MM.1S (cell line): ENCODE measurements around the gene CRYBA2.

Experiments used
- DNase-seq: peaks from one replicate; pipeline ENCODE4 v3.0.0-alpha.2; 2015
- H2AFZ ChIP-seq: fragments of 300-600 bp; sonication (generic); 2 replicates; pipeline ENCODE4 v1.6.0; 2016; ENCODE audit warnings: antibody characterized with exemption, low read length
- H3F3A ChIP-seq: fragments of 300-600 bp; sonication (generic); 2 replicates; pipeline ENCODE4 v1.6.1; 2016; ENCODE audit warnings: mild to moderate bottlenecking, antibody characterized with exemption, low read length, moderate library complexity, mixed read lengths; ENCODE audit not compliant: insufficient read depth
- H3K27ac ChIP-seq: fragments of 300-600 bp; sonication (generic); 2 replicates; pipeline ENCODE4 v1.5.1; 2016; ENCODE audit warnings: mild to moderate bottlenecking, low read length
- H3K27me3 ChIP-seq: fragments of 300-600 bp; sonication (generic); replicated peaks from 2 replicates; pipeline ENCODE4 v1.6.0; 2016; ENCODE audit warnings: low read length; ENCODE audit not compliant: insufficient read depth
- H3K36me3 ChIP-seq: fragments of 300-600 bp; sonication (generic); replicated peaks from 2 replicates; pipeline ENCODE4 v1.6.1; 2016; ENCODE audit warnings: mild to moderate bottlenecking, low read length, mixed read lengths; ENCODE audit not compliant: insufficient read depth
- H3K4me1 ChIP-seq: fragments of 300-600 bp; sonication (generic); 2 replicates; pipeline ENCODE4 v1.6.1; 2016; ENCODE audit warnings: low read length, mixed read lengths
- H3K4me2 ChIP-seq: fragments of 300-600 bp; sonication (generic); 2 replicates; pipeline ENCODE4 v1.6.0; 2016; ENCODE audit warnings: low read depth, low read length
- H3K4me3 ChIP-seq: fragments of 300-600 bp; sonication (generic); 2 replicates; pipeline ENCODE4 v1.5.1; 2016; ENCODE audit warnings: low read length, mixed read lengths
- H3K79me2 ChIP-seq: fragments of 300-600 bp; sonication (generic); 2 replicates; pipeline ENCODE4 v1.6.1; 2016; ENCODE audit warnings: mixed run types, low read length, mixed read lengths
- H3K9ac ChIP-seq: fragments of 300-600 bp; sonication (generic); 2 replicates; pipeline ENCODE4 v1.6.1; 2016; ENCODE audit warnings: low read length, mixed read lengths
- H3K9me2 ChIP-seq: fragments of 300-600 bp; sonication (generic); replicated peaks from 2 replicates; pipeline ENCODE4 v1.6.1; 2016; ENCODE audit warnings: mild to moderate bottlenecking, low read length, mixed read lengths; ENCODE audit not compliant: insufficient read depth
- H3K9me3 ChIP-seq: fragments of 300-600 bp; sonication (generic); replicated peaks from 2 replicates; pipeline ENCODE4 v1.6.1; 2016; ENCODE audit warnings: mild to moderate bottlenecking, low read length, mixed read lengths; ENCODE audit not compliant: insufficient read depth
- H4K20me1 ChIP-seq: fragments of 300-600 bp; sonication (generic); 2 replicates; pipeline ENCODE4 v1.6.1; 2016; ENCODE audit warnings: mild to moderate bottlenecking, low read length, moderate library complexity, mixed read lengths; ENCODE audit not compliant: insufficient read depth
- CTCF ChIP-seq: fragments of 300-600 bp; sonication (generic); IDR thresholded peaks from 2 replicates; pipeline ENCODE4 v1.5.1; 2016; ENCODE audit warnings: antibody characterized with exemption, low read length, mixed read lengths
- EZH2 ChIP-seq: fragments of 300-600 bp; sonication (generic); optimal IDR thresholded peaks from 2 replicates; pipeline ENCODE3; 2017; ENCODE audit warnings: low read depth, mild to moderate bottlenecking, antibody characterized with exemption, low read length, mixed read lengths
- EZH2phosphoT487 ChIP-seq: fragments of 300-600 bp; sonication (generic); IDR thresholded peaks from 2 replicates; pipeline ENCODE4 v1.6.1; 2018; ENCODE audit warnings: antibody characterized with exemption, low read length

Gene CRYBA2

GRCh38 chr2:219018286-219018685 lies 25.1 kb upstream of the CRYBA2 start:
- no peak overlapping the region for H2AFZ ChIP-seq
- H3K36me3 ChIP-seq, result no peaks in the 10 kb centered on the region
- H4K20me1 ChIP-seq, result no peaks in the 10 kb centered on the region
- TF ChIP-seq EZH2 (no peak), CTCF (no peak), EZH2phosphoT487 (no peak)
- H3K9me2 ChIP-seq, result no peaks in the 10 kb centered on the region
- peaks cover 92% of the 10 kb centered on the region for H3K27me3 ChIP-seq
- H3K9ac ChIP-seq, result no peak overlapping the region
- no peak for DNase-seq
- no peaks in the 10 kb centered on the region for H3K9me3 ChIP-seq
- H3K4me2 ChIP-seq, result no peak overlapping the region
- H3F3A ChIP-seq, result no peaks in the 10 kb centered on the region
- no peak overlapping the region for H3K4me3 ChIP-seq
- H3K79me2 ChIP-seq, result no peaks in the 10 kb centered on the region
- H3K4me1 ChIP-seq, result no peaks in the 10 kb centered on the region
- no peak overlapping the region for H3K27ac ChIP-seq

- peaks cover 93% of the 10 kb centered on the region for H3K27me3 ChIP-seq
- peak; percentile 2 for DNase-seq
- H3K27ac ChIP-seq, result no peak overlapping the region
- H3K9ac ChIP-seq, result no peak overlapping the region
- H3K4me3 ChIP-seq, result no peak overlapping the region
- H3K36me3 ChIP-seq, result no peaks in the 10 kb centered on the region
- H3K79me2 ChIP-seq, result no peaks in the 10 kb centered on the region
- H2AFZ ChIP-seq, result no peak overlapping the region
- TF ChIP-seq CTCF (no peak), EZH2phosphoT487 (no peak), EZH2 (no peak)
- no peaks in the 10 kb centered on the region for H3K9me2 ChIP-seq
- H4K20me1 ChIP-seq, result no peaks in the 10 kb centered on the region
- no peaks in the 10 kb centered on the region for H3K4me1 ChIP-seq
- no peaks in the 10 kb centered on the region for H3K9me3 ChIP-seq
- no peak overlapping the region for H3K4me2 ChIP-seq
- no peaks in the 10 kb centered on the region for H3F3A ChIP-seq
These were observed 24.1 kb upstream of the CRYBA2 start for GRCh38 chr2:219017201-219017931.

GRCh38 chr2:219016721-219017120 lies 23.5 kb upstream of the CRYBA2 start:
- H3K27ac ChIP-seq, result no peak overlapping the region
- H3K27me3 ChIP-seq, result peaks cover 89% of the 10 kb centered on the region
- no peaks in the 10 kb centered on the region for H4K20me1 ChIP-seq
- H3K9ac ChIP-seq, result no peak overlapping the region
- H3K36me3 ChIP-seq, result no peaks in the 10 kb centered on the region
- no peaks in the 10 kb centered on the region for H3K79me2 ChIP-seq
- no peaks in the 10 kb centered on the region for H3K9me3 ChIP-seq
- no peaks in the 10 kb centered on the region for H3F3A ChIP-seq
- no peaks in the 10 kb centered on the region for H3K9me2 ChIP-seq
- H3K4me1 ChIP-seq, result no peaks in the 10 kb centered on the region
- no peak overlapping the region for H3K4me3 ChIP-seq
- TF ChIP-seq EZH2 (no peak), CTCF (no peak), EZH2phosphoT487 (no peak)
- no peak overlapping the region for H2AFZ ChIP-seq
- peak; percentile 5 for DNase-seq
- H3K4me2 ChIP-seq, result no peak overlapping the region
